GM19023 (cell line): ENCODE results near the gene CAMSAP1.

ENCODE experiments used
- ATAC-seq: cut with Tn5 transposase; IDR thresholded peaks from one replicate; pipeline ENCODE4 v1.9.1; 2021; ENCODE audit warnings: mild to moderate bottlenecking, moderate library complexity; ENCODE audit not compliant: unreplicated experiment

The CAMSAP1 gene

GRCh38 chr9:135882011-135882410 is 25.3 kb downstream of the CAMSAP1 start:
- no peak for ATAC-seq

DNA sequence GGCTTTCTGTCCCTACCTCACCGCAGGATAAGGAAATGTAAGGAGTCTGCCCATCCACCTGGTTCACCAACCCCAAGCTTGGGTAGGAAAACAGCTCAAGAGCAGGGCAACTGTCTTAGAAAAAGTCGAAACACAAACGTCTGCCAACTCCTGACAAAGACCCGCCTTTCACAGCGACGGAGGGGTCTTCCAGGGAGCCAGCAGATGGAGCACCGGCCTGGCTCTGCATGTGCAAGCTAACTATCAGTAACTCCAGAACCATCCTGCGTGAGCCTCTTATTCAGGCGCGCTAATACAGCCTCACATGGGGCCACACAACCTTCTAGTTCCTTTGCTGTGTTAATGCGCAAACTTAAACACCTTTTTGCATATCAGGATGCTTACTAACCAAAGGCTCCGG is 26.9 kb downstream of the CAMSAP1 start:
- ATAC-seq: no peak

GRCh38 chr9:135879619-135880018 is 27.7 kb downstream of the CAMSAP1 start:
- ATAC-seq: no peak

GRCh38 chr9:135879237-135879601 is 28.1 kb downstream of the CAMSAP1 start:
- no peak for ATAC-seq

DNA sequence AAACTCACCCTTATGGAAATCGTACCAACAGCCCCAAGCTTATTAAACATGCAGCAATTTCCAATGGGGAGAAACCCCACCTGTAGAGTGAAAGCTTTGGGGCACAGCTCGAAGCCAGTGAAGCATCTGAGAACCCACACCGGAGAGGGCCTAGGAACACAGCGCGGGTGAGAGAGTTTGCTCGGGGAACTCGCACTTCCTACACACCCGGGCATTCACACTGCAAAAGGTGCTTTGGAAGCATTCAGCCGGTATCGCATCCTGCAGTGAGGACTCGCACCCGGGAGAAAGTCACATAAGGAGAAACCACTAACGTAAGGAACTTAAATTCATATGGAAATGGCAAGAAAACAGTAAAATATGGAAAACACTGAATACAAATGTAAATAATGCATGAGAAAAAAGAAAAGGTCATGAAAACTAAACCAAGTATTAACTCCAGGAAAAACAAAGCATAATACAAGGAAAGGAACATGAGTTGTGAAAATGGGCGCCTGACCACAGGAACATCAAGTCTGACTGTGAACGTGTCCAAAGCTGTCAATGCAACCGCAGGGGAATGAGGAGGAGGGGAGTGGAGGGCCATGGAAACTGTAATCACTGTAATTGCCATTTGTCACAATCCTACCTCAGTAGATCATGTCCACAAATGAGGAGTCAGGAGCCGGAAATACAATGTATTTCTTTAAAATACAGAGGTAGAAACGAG is 28.7 kb downstream of the CAMSAP1 start:
- no peak for ATAC-seq

GRCh38 chr9:135877791-135878527 is 29.4 kb downstream of the CAMSAP1 start:
- ATAC-seq: no peak

GRCh38 chr9:135876936-135877335 is 30.4 kb downstream of the CAMSAP1 start:
- ATAC-seq: no peak

GRCh38 chr9:135874859-135875258 is 32.5 kb downstream of the CAMSAP1 start:
- no peak for ATAC-seq

GRCh38 chr9:135869909-135870308 is 37.4 kb downstream of the CAMSAP1 start:
- no peak for ATAC-seq

GRCh38 chr9:135865531-135865930 is 41.8 kb downstream of the CAMSAP1 start:
- ATAC-seq: no peak

DNA sequence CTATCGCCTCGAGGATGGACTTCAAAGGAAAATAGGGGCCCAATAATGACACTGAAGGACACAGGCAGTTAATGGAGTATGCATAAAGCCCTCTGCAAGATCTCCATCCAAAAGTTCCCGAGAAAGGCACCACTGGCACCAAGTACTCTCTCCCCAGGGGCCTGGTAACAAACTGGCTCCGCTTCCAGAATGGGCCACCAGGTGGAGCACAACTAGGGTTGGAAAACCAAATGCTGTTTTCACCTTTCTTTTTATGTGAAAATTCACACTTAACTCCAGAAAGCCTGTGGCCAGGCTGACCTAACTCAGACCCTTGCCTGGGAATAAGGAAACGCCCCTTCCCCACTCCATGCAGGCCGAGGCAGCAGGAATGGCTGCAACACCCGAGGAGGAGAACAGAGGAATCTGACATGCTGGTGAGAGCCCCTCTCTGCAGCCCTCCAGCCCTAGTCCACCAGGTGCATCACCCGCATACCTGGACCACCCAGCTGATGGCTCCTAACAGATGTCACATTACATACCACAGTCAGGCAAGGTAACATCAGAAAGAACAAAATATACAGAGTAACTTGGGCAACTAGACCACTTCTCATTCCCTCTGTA is 42.8 kb downstream of the CAMSAP1 start:
- no peak for ATAC-seq

GRCh38 chr9:135862809-135863208 is 44.5 kb downstream of the CAMSAP1 start:
- no peak for ATAC-seq

DNA sequence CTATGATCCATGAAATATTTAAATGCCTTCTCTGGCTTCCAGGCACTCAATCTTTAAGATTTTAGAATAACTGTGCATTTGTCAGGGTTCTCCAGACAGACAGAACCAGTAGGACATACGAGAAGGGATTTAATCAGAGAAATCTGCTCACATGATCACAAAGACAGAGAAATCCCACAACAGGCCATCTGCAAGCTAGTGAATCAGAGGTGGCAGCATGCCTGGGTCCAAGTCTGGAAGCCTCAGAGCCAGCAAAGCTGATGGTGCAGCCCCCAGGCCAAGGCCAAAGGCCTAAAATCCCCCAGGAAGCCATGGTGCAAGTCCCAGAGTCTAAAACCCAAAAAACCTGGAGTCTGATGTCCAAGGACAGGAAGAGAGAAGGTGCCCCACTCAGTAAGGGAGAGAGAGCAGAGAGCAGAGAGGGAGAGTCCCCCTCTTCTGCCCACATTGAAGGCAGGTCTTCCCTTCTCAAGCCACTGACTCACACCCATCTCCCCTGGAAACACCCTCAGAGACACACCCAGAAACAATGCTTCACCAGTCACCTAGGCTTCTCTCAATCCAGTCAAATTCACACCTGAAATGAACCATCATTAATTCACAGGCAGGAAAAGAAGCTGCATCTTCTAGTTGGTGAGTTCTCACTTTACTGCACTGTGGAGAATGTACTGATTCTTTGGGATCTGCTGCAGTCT is 48.7 kb downstream of the CAMSAP1 start:
- no peak for ATAC-seq

DNA sequence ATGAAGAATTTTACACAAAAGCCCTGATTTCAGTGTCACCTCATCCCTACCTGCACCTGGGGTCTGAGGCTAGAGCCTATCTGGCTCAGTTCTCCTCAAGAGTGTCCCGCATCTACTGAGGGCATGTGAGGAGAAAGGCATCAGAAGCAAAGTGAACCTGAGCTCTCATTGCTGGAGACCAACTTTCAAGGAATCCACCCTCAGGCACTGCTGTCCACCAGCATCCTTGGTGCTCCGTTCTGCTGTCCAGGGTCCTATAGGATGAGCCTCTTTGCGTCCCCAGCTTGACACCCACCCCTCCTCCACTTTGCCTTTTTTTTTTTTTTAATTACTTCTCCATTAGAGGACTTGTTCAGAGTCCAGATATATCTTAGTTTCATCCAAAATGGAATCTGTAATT is 49.5 kb downstream of the CAMSAP1 start:
- ATAC-seq: no peak

DNA sequence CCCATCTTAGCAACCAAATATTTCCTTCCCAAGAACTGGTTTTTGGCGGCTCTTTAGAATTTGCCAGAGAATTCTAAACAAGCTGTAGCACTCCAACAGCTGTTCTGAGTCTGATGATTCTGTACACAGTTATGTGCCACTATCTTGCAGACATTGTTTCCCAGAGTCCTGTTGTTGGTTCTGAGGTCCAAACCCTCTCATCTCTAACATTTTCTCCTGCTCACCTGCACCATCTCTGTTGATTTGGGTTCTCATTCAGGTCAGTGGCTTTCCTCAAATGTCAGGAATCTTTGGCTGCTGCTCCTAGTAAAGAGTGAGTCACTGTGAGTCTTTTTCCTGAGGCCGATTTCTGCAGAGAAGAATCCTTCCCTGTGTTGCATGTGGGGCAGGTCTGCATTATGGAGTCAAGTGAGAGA is 50.0 kb downstream of the CAMSAP1 start:
- no peak for ATAC-seq

- ATAC-seq: no peak
Measured at GRCh38 chr9:135851748-135852147, 55.6 kb downstream of the CAMSAP1 start.

GRCh38 chr9:135850737-135851136 is 56.6 kb downstream of the CAMSAP1 start:
- no peak for ATAC-seq

DNA sequence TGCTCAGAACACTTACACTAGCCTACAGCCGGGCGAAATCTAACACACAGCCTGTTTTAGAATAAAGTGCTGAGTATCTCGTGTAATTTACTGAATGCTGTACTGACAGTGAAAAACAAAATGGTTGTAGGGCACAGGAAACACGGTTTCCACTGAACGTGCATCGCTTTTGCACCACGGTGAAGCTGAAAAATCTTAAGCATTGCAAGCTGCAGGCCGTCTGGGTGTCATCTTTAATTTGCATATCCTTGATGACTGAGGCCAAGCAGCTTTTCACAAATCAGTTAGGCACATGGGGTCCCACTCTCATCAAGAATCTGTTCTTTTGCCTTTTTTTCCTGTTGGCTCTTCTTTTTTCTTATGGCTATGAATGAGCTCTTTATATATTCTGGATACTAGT is 58.2 kb downstream of the CAMSAP1 start:
- no peak for ATAC-seq

GRCh38 chr9:135848341-135849047 is 58.9 kb downstream of the CAMSAP1 start:
- no peak for ATAC-seq

DNA sequence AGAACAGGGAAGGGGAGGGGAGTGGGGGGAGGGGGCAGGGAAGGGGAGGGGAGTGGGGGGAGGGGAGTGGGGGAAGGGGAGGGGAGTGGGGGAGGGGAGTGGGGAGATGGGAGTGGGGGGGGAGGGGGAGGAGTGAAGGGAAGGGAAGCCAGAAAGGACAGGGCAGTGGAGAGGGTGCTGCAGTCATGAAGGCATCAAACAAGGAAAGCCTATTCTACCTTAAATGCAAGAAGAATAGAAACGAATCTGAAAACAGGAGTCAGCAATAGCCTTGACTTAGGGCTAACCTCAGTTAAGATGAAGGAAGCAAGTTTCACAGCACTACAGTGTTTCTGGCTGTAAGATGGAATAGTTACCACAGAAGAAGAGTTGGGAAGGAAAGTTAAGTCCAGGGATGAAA is 59.5 kb downstream of the CAMSAP1 start:
- no peak for ATAC-seq

GRCh38 chr9:135840539-135840938 is 66.8 kb downstream of the CAMSAP1 start:
- ATAC-seq: no peak
